BLaER1 (cell line): Measurements from ENCODE around the gene USP13.

ENCODE experiments used
- H3K27ac ChIP-seq: shearing (Covaris generic); formaldehyde crosslinking; 2 replicates; pipeline ENCODE4 v1.8.1; 2022
- H3K27me3 ChIP-seq: shearing (Covaris generic); formaldehyde crosslinking; 2 replicates; pipeline ENCODE4 v1.8.1; 2022
- H3K36me3 ChIP-seq: shearing (Covaris generic); formaldehyde crosslinking; 2 replicates; pipeline ENCODE4 v1.8.1; 2022
- H3K4me1 ChIP-seq: shearing (Covaris generic); formaldehyde crosslinking; 2 replicates; pipeline ENCODE4 v1.8.1; 2022
- H3K4me2 ChIP-seq: shearing (Covaris generic); formaldehyde crosslinking; 2 replicates; pipeline ENCODE4 v1.8.1; 2022
- H3K4me3 ChIP-seq: shearing (Covaris generic); formaldehyde crosslinking; 2 replicates; pipeline ENCODE4 v1.8.1; 2022
- H3K9ac ChIP-seq: shearing (Covaris generic); formaldehyde crosslinking; 2 replicates; pipeline ENCODE4 v1.8.1; 2022
- H3K9me3 ChIP-seq: shearing (Covaris generic); formaldehyde crosslinking; 2 replicates; pipeline ENCODE4 v1.8.1; 2022
- H4K20me1 ChIP-seq: shearing (Covaris generic); formaldehyde crosslinking; 2 replicates; pipeline ENCODE4 v1.8.1; 2022
- Cebpa-rat ChIP-seq: shearing (Covaris generic); IDR thresholded peaks from 2 replicates; pipeline ENCODE4 v1.8.1; 2022

Gene USP13

DNA sequence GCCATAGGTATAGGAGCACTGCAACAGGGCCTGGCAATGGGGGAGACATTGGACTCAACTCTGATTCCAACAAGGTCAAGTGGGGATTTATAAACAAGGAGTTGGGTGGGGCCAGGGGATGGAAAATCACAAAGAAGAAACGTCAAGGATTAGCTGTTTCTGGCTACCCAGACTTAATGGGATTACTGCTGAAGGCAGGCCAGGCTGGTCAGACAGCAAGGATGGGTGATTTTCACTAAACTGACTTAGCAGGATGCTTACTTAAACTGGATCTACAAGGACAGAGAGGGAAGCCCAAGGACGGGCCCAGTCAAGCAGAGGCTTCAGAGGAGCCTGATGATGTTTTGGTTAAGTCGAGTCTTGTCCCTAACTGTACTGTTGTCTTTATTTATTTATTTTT lies 76.2 kb downstream of the USP13 start:
- no peaks in the 10 kb centered on the region for H4K20me1 ChIP-seq
- no peak overlapping the region for H3K4me3 ChIP-seq
- H3K27ac ChIP-seq: no peak overlapping the region
- H3K4me2 ChIP-seq: no peak overlapping the region
- no peaks in the 10 kb centered on the region for H3K27me3 ChIP-seq
- peaks cover 13% of the 10 kb centered on the region; the same call in 1 of the 2 replicates for H3K9me3 ChIP-seq
- H3K9ac ChIP-seq: no peak overlapping the region
- H3K4me1 ChIP-seq: no peaks in the 10 kb centered on the region
- TF ChIP-seq Cebpa-rat: no peak
- H3K36me3 ChIP-seq: peaks cover 78% of the 10 kb centered on the region

DNA sequence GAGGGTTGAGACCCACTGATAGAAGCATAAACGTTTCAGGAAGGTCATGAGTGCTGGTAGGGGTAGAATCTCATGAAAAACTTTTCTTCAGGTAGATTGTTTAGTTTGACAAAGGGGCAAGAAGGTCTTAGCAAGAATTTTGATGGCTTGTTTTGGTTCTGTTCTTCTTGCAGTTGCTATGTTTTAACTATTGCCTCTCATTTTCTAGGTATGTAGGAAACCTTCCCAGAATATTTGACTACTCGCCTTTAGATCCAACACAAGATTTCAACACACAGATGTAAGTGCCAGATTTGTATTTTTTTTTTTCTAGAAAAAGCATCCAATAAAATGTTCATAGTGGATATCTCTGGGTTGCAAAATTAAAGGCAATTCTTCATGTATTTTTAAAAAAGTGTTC lies 77.1 kb downstream of the USP13 start:
- TF ChIP-seq Cebpa-rat: no peak
- Histone ChIP-seq H3K9ac (no peak overlapping the region), H3K27me3 (no peaks in the 10 kb centered on the region), H3K9me3 (peaks cover 13% of the 10 kb centered on the region; the same call in 1 of the 2 replicates), H3K4me1 (no peaks in the 10 kb centered on the region), H3K36me3 (peaks cover 81% of the 10 kb centered on the region), H3K4me3 (no peak overlapping the region), H4K20me1 (no peaks in the 10 kb centered on the region), H3K4me2 (no peak overlapping the region), H3K27ac (no peak overlapping the region)

DNA sequence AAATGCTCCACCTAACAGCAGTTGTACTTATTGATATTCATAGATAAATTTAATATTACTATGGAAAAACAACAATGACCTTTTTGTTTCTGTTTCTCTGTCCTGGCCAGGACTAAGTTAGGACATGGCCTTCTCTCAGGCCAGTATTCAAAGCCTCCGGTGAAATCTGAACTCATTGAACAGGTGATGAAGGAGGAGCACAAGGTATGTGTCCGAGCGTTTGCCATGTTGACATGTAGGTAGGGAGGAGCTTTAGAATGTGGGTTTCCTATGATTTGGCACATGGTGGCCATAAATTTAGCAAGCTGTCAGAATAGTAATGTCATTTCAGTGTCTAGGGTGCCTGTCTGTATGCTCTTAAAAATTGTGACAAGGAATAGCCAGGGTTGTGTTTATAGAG lies 77.7 kb downstream of the USP13 start:
- peaks cover 80% of the 10 kb centered on the region for H3K36me3 ChIP-seq
- H3K4me3 ChIP-seq: no peak overlapping the region
- H3K4me1 ChIP-seq: no peaks in the 10 kb centered on the region
- H3K9ac ChIP-seq: no peak overlapping the region
- no peaks in the 10 kb centered on the region for H3K27me3 ChIP-seq
- no peak overlapping the region for H3K4me2 ChIP-seq
- no peak for TF ChIP-seq Cebpa-rat
- no peak overlapping the region for H3K27ac ChIP-seq
- peaks cover 13% of the 10 kb centered on the region; the same call in 1 of the 2 replicates for H3K9me3 ChIP-seq
- no peaks in the 10 kb centered on the region for H4K20me1 ChIP-seq

- no peak overlapping the region for H3K4me2 ChIP-seq
- peaks cover 1% of the 10 kb centered on the region; the same call in 1 of the 2 replicates for H4K20me1 ChIP-seq
- peaks cover 4% of the 10 kb centered on the region; the same call in 1 of the 2 replicates for H3K9me3 ChIP-seq
- peaks cover 80% of the 10 kb centered on the region for H3K36me3 ChIP-seq
- H3K9ac ChIP-seq: no peak overlapping the region
- no peaks in the 10 kb centered on the region for H3K4me1 ChIP-seq
- H3K27ac ChIP-seq: no peak overlapping the region
- TF ChIP-seq Cebpa-rat: no peak
- no peak overlapping the region for H3K4me3 ChIP-seq
- H3K27me3 ChIP-seq: no peaks in the 10 kb centered on the region
These were observed 78.7 kb downstream of the USP13 start for GRCh38 chr3:179731544-179731943.

DNA sequence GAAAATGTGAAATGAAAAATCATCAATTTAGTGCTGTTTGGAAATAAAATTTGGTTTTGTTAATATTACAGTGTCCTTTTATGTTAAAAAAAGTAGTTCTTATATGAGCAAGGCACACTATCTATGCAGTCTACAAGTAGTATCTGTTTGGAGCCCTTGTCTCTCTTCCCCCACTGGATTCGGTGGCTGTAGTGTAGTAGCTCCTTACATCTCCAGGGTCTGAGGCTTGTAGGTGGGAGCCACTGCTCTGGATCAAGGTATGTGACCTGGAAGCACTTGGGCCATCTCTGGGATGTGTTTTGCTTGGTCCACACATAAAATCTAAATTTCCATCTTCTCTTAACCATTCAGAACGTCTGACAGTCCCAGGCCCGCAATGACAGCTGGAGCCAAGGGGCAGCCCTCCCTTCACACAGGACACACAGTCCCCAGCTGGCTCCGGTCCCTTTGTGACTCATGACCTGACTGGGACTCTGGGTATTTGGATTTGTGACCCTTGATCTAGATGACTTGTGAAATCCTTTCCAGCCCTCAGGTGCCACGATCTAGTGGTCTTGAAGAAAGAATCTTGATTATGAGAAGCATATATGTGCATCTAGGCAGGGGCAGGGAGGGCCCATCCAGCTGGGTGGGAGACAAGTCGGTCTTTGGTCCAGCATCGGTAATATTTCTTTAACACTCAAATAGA lies 80.0 kb downstream of the USP13 start:
- TF ChIP-seq Cebpa-rat: no peak
- H3K36me3 ChIP-seq: peaks cover 88% of the 10 kb centered on the region
- no peak overlapping the region for H3K4me3 ChIP-seq
- no peak overlapping the region for H3K4me2 ChIP-seq
- peaks cover 6% of the 10 kb centered on the region; the same call in 1 of the 2 replicates for H4K20me1 ChIP-seq
- no peak overlapping the region for H3K9ac ChIP-seq
- H3K27ac ChIP-seq: no peak overlapping the region
- no peaks in the 10 kb centered on the region for H3K9me3 ChIP-seq
- no peaks in the 10 kb centered on the region for H3K4me1 ChIP-seq
- H3K27me3 ChIP-seq: no peaks in the 10 kb centered on the region

DNA sequence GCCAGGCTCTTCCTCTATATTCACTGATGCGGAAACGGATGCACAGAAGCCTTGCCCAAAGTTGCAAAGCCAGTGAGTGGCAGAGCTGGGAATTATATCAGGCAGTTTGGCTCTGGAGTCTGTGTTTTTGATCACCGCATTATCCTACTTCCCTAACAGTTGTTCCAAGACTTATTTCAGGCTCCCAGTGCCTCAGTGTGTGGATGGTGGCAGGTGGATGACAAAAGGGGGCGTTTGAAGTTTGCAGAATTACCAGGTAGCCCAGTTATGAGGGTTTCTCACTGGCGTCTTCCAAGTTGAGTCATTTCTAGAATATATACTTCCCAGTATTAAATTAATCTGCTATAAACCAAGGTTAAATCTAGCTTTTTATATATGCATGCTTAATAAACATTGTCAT lies 81.0 kb downstream of the USP13 start:
- H3K9ac ChIP-seq: no peak overlapping the region
- no peak overlapping the region for H3K4me3 ChIP-seq
- no peak overlapping the region for H3K27ac ChIP-seq
- H3K9me3 ChIP-seq: no peaks in the 10 kb centered on the region
- no peak for TF ChIP-seq Cebpa-rat
- H3K36me3 ChIP-seq: peaks cover 97% of the 10 kb centered on the region
- H3K4me1 ChIP-seq: no peaks in the 10 kb centered on the region
- H4K20me1 ChIP-seq: peaks cover 7% of the 10 kb centered on the region; the same call in 1 of the 2 replicates
- H3K27me3 ChIP-seq: no peaks in the 10 kb centered on the region
- H3K4me2 ChIP-seq: no peak overlapping the region

GRCh38 chr3:179734497-179735281 lies 81.8 kb downstream of the USP13 start:
- H3K4me2 ChIP-seq: no peak overlapping the region
- H3K27ac ChIP-seq: no peak overlapping the region
- H3K9me3 ChIP-seq: no peaks in the 10 kb centered on the region
- no peak overlapping the region for H3K9ac ChIP-seq
- peaks cover 97% of the 10 kb centered on the region for H3K36me3 ChIP-seq
- H3K27me3 ChIP-seq: no peaks in the 10 kb centered on the region
- H3K4me3 ChIP-seq: no peak overlapping the region
- TF ChIP-seq Cebpa-rat: no peak
- peaks cover 11% of the 10 kb centered on the region; the same call in 1 of the 2 replicates for H4K20me1 ChIP-seq
- H3K4me1 ChIP-seq: no peaks in the 10 kb centered on the region

GRCh38 chr3:179735321-179735720 lies 82.5 kb downstream of the USP13 start:
- Histone ChIP-seq H3K4me2 (no peak overlapping the region), H4K20me1 (peaks cover 11% of the 10 kb centered on the region; the same call in 1 of the 2 replicates), H3K36me3 (peaks cover 97% of the 10 kb centered on the region), H3K4me3 (no peak overlapping the region), H3K9ac (no peak overlapping the region), H3K27me3 (no peaks in the 10 kb centered on the region), H3K4me1 (no peaks in the 10 kb centered on the region), H3K27ac (no peak overlapping the region), H3K9me3 (no peaks in the 10 kb centered on the region)
- TF ChIP-seq Cebpa-rat: no peak

DNA sequence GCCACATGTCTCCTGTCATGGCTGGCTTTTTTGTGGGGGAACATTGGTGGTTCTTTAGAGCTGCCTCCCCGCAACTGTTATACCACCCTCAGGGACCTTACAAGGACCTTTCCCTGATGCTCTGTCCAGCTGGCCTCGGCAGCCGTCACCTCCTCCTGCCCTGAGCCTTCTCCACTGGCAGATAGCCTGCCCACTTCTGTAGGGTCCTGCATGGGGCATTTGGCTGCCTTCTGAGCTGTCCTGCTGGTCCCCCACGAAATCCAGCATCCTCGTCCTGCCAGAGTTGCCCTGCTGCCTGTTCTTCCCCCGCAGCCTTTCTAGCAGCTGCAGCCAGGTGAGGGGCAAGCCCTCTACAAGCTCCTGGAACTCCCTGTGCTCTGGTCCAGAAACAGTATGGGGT lies 86.2 kb downstream of the USP13 start:
- Histone ChIP-seq H3K4me3 (no peak overlapping the region), H3K36me3 (peaks cover 97% of the 10 kb centered on the region), H3K9me3 (no peaks in the 10 kb centered on the region), H3K27me3 (no peaks in the 10 kb centered on the region), H3K9ac (no peak overlapping the region), H3K27ac (no peak overlapping the region), H4K20me1 (peaks cover 11% of the 10 kb centered on the region; the same call in 1 of the 2 replicates), H3K4me1 (no peaks in the 10 kb centered on the region), H3K4me2 (no peak overlapping the region)
- no peak for TF ChIP-seq Cebpa-rat
